HepG2 (cell line): Measurements from ENCODE around the gene BTRC. TPM values are rescaled to one million over a fixed set of nuclear protein-coding genes. Genes with fewer than 3 reads are reported as not detected.

Experiments
- ATAC-seq: fragments of 200-7000 bp; cut with Tn5 transposase; 3 replicates; pipeline ENCODE4 v1.9.1; 2020; ENCODE audit warnings: mild to moderate bottlenecking, moderate library complexity
- BruUV-seq: library from RNA; stranded (reverse); fragments of 400-500 nt; replicated peaks from 2 replicates; lab custom pipeline; 2021; lab: Mats Ljungman, UMichigan
- CTCF ChIA-PET: fragments of 300-600 bp; formaldehyde crosslinking; extraction: SDS; loops from one replicate; lab custom pipeline; 2021; ENCODE audit warnings: low total read pairs, inconsistent platforms, low intra/inter-chr PET ratio; lab: Yijun Ruan, JAX
- POLR2A ChIA-PET: fragments of 350-600 bp; sonication (Branson Sonifier 250); formaldehyde crosslinking; loops from one replicate; lab custom pipeline; 2020; ENCODE audit warnings: antibody characterized with exemption, inconsistent platforms; lab: Yijun Ruan, JAX
- DNase-seq: peaks from one replicate; pipeline ENCODE4 v3.0.0-alpha.2; 2015; ENCODE audit warnings: low spot score
- FAIRE-seq: peaks from 3 replicates; lab custom pipeline; 2011; peaks lifted over from hg19 to GRCh38; lab: Jason Lieb, UNC
- H2AFZ ChIP-seq: one replicate; pipeline ENCODE4 v1.6.1; 2011; ENCODE audit warnings: low read length, inconsistent platforms
- H3K27ac ChIP-seq: fragments of 300-600 bp; 3 replicates; pipeline ENCODE4 v1.8.0; 2011; ENCODE audit warnings: mixed run types, mild to moderate bottlenecking, mixed read lengths, low read length, inconsistent platforms; ENCODE audit not compliant: insufficient read depth; ENCODE audit errors: extremely low read length
- H3K27me3 ChIP-seq, 2 experiments: fragments of 200-600 bp in 1 of 2; 2 replicates in 1 of 2; 3 replicates in 1 of 2; pipeline versions ENCODE4 v1.6.0 to v1.8.0; 2011; ENCODE audit warnings: low read length in 2 of 2, mild to moderate bottlenecking in 2 of 2, moderate library complexity in 2 of 2, inconsistent platforms in 1 of 2; ENCODE audit not compliant: insufficient read depth in 2 of 2, control insufficient read depth in 1 of 2
- H3K36me3 ChIP-seq, 2 experiments: fragments of 200-600 bp in 1 of 2; replicated peaks in 1 of 2; 2 replicates in 1 of 2; 3 replicates in 1 of 2; pipeline versions ENCODE4 v1.5.1 to v1.8.0; 2011; ENCODE audit warnings: low read length in 2 of 2, inconsistent platforms in 1 of 2; ENCODE audit not compliant: insufficient read depth in 2 of 2, control insufficient read depth in 1 of 2
- H3K4me1 ChIP-seq: 2 replicates; pipeline ENCODE4 v1.5.1; 2012; ENCODE audit warnings: low read length, inconsistent platforms; ENCODE audit not compliant: insufficient read depth
- H3K4me2 ChIP-seq: 2 replicates; pipeline ENCODE4 v1.6.0; 2011; ENCODE audit warnings: low read depth, low read length, inconsistent platforms
- H3K4me3 ChIP-seq, 3 experiments: fragments of 200-600 bp in 1 of 3; sonication (generic), shearing (Covaris generic) in 1 of 3; replicated peaks in 1 of 3; 2 replicates each; pipeline ENCODE4 v1.5.1; 2011 to 2016; ENCODE audit warnings: low read length in 3 of 3, inconsistent platforms in 2 of 3, low read depth in 2 of 3, mild to moderate bottlenecking in 2 of 3, control low read depth in 1 of 3, mixed read lengths in 1 of 3; ENCODE audit not compliant: insufficient read depth in 1 of 3
- H3K79me2 ChIP-seq: one replicate; pipeline ENCODE4 v1.6.1; 2011; ENCODE audit warnings: low read length, inconsistent platforms; ENCODE audit not compliant: insufficient read depth
- H3K9ac ChIP-seq: 2 replicates; pipeline ENCODE4 v1.6.0; 2011; ENCODE audit warnings: mild to moderate bottlenecking, low read depth, low read length, inconsistent platforms; ENCODE audit not compliant: insufficient read depth
- H3K9me3 ChIP-seq: 2 replicates; pipeline ENCODE4 v1.5.1; 2012; ENCODE audit warnings: mild to moderate bottlenecking, low read length
- H4K20me1 ChIP-seq: 2 replicates; pipeline ENCODE4 v1.6.0; 2011; ENCODE audit warnings: inconsistent platforms, mild to moderate bottlenecking, low read length, moderate library complexity; ENCODE audit not compliant: insufficient read depth
- DZIP1 ChIP-seq: sonication (generic); formaldehyde crosslinking; IDR thresholded peaks from 2 replicates; pipeline ENCODE4 v1.5.0; 2020; ENCODE audit warnings: mild to moderate bottlenecking, missing genetic modification reagents
- FIP1L1 ChIP-seq: fragments of 200-400 bp; formaldehyde crosslinking; IDR thresholded peaks from 2 replicates; pipeline ENCODE4 v1.6.1; 2018; ENCODE audit warnings: low read depth, mild to moderate bottlenecking, low read length, moderate library complexity, borderline replicate concordance; ENCODE audit not compliant: insufficient read depth
- FOXP1 ChIP-seq, 2 experiments: fragments of 450-650 bp in 1 of 2; IDR thresholded peaks; 2 replicates each; pipeline ENCODE4 v1.6.1; 2017 to 2018; ENCODE audit warnings: antibody characterized with exemption in 1 of 2
- FOXP4 ChIP-seq: sonication (generic); formaldehyde crosslinking; IDR thresholded peaks from 2 replicates; pipeline ENCODE4 v1.4.0; 2020; ENCODE audit warnings: missing genetic modification reagents
- MAF1 ChIP-seq: sonication (generic); formaldehyde crosslinking; IDR thresholded peaks from 2 replicates; pipeline ENCODE4 v1.5.0; 2020; ENCODE audit warnings: missing genetic modification reagents, borderline replicate concordance
- MXD4 ChIP-seq: IDR thresholded peaks from 2 replicates; pipeline ENCODE4 v1.6.1; 2016; ENCODE audit warnings: mild to moderate bottlenecking, missing biosample characterization, missing genetic modification reagents
- PRPF4 ChIP-seq: fragments of 200-400 bp; formaldehyde crosslinking; IDR thresholded peaks from 2 replicates; pipeline ENCODE4 v1.6.1; 2016; ENCODE audit warnings: low read length, low read depth; ENCODE audit not compliant: poor library complexity, severe bottlenecking
- RFX5 ChIP-seq: IDR thresholded peaks from 2 replicates; pipeline ENCODE4 v1.6.1; 2011; ENCODE audit warnings: low read depth, low read length, improper control_type of control experiment
- TP53 ChIP-seq: sonication (generic); formaldehyde crosslinking; conservative IDR thresholded peaks from 2 replicates; pipeline ENCODE4 v1.4.0; 2020; ENCODE audit warnings: missing genetic modification reagents
- TSC22D2 ChIP-seq: sonication (generic); formaldehyde crosslinking; IDR thresholded peaks from 2 replicates; pipeline ENCODE4 v1.5.1; 2020; ENCODE audit warnings: missing genetic modification reagents, mild to moderate bottlenecking, borderline replicate concordance
- ZFP90 ChIP-seq: sonication (generic); formaldehyde crosslinking; IDR thresholded peaks from 2 replicates; pipeline ENCODE4 v1.8.0; 2022; ENCODE audit warnings: missing genetic modification reagents, mild to moderate bottlenecking, inconsistent platforms, borderline replicate concordance
- ZNF562 ChIP-seq: sonication (generic); formaldehyde crosslinking; IDR thresholded peaks from 2 replicates; pipeline ENCODE4 v1.8.0; 2022; ENCODE audit warnings: missing genetic modification reagents, borderline replicate concordance
- ZNF790 ChIP-seq: sonication (generic); formaldehyde crosslinking; IDR thresholded peaks from 2 replicates; pipeline ENCODE4 v1.8.0; 2022; ENCODE audit warnings: missing genetic modification reagents, mild to moderate bottlenecking, borderline replicate concordance
- ZNF792 ChIP-seq: IDR thresholded peaks from 2 replicates; pipeline ENCODE4 v1.6.1; 2016
- WGBS: methylation state at CpG from one replicate; pipeline ENCODE4 v1.1.6; 2017; ENCODE audit warnings: low lambda C conversion rate; 5-methylcytosine and 5-hydroxymethylcytosine counted together
- in situ Hi-C: cut with HindIII; loops from 2 replicates; pipeline ENCODE4 v1.10.0; 2017; ENCODE audit warnings: low pct_unique_long_range_greater_than_20kb; ENCODE audit not compliant: extremely low pct_ligation_motif_present
- intact Hi-C: fragments of 100-400 bp; cut with micrococcal nuclease; formaldehyde crosslinking; loops from one replicate; pipeline ENCODE4 v1.10.0; 2022; ENCODE audit not compliant: unreplicated experiment
- polyA plus RNA-seq, 8 experiments: library from polyadenylated mRNA; depleted of rRNA in 3 of 8; stranded (reverse) in 7 of 8; unstranded in 1 of 8; fragments of >200 nt; fragmentation: Illumina TruSeq in 4 of 8; extraction: Trizol in 4 of 8; gene quantifications; 2 replicates each; pipeline versions ENCODE4 v1.2.1 to v1.2.3, GENCODE V29; 2011 to 2016; ENCODE audit warnings: low read depth in 4 of 8, missing spikeins in 1 of 8, mixed read lengths in 1 of 8; ENCODE audit not compliant: insufficient read depth in 1 of 8
- total RNA-seq, 5 experiments: library from RNA; depleted of rRNA; stranded (reverse); fragments of >200 nt; fragmentation: Illumina TruSeq; extraction: Trizol; gene quantifications; 2 replicates each; pipeline ENCODE4 v1.2.3, GENCODE V29; 2016; ENCODE audit warnings: low read depth in 1 of 5

BTRC gene
- total and polyA plus RNA-seq, 2 of the 13 experiments (the other 11 are each of a cell fraction or from before 2014, with no cell fraction given): 12.0 to 14.4 TPM

GRCh38 chr10:101452593-101452992, 98.6 kb downstream of the BTRC start:
- Histone ChIP-seq H3K4me1 (no peaks in the 10 kb centered on the region), H3K9ac (no peak overlapping the region), H3K79me2 (no peaks in the 10 kb centered on the region), H2AFZ (no peak overlapping the region), H3K36me3 (no peaks in the 10 kb centered on the region), H3K9me3 (no peaks in the 10 kb centered on the region), H4K20me1 (no peaks in the 10 kb centered on the region), H3K4me3 (no peak overlapping the region), H3K4me2 (no peak overlapping the region), H3K27ac (no peak overlapping the region), H3K27me3 (no peaks in the 10 kb centered on the region)
- ATAC-seq: no peak
- intact Hi-C loops: no loop called here
- DNase-seq: no peak
- ChIA-PET CTCF (no interaction called here), POLR2A (no interaction called here)
- FAIRE-seq: no peak
- TF ChIP-seq MXD4 (no peak), ZNF790 (CRISPR knock-in tag) (no peak), DZIP1 (CRISPR knock-in tag) (no peak), TP53 (CRISPR knock-in tag) (no peak), TSC22D2 (CRISPR knock-in tag) (no peak), RFX5 (no peak), ZNF562 (no peak), FIP1L1 (no peak), PRPF4 (no peak), FOXP1 (IDR thresholded peaks at IDR 0.05) (no peak), FOXP1 (CRISPR knock-in tag; IDR thresholded peaks at IDR 0.05) (no peak), ZFP90 (CRISPR knock-in tag) (no peak), ZNF792 (no peak), MAF1 (CRISPR knock-in tag) (no peak), FOXP4 (CRISPR knock-in tag) (no peak)
- TF ChIP-seq, all 625 proteins: peak for 0
- WGBS: 95% methylated on average over 1 of the region's 1 CpG
- in situ Hi-C loops: no loop called here
- no TSS peak for BruUV-seq
